Nephron progenitor cell (in vitro differentiated cells): ENCODE measurements around the gene ZNF521.
A peak's percentile ranks its signal among the peaks of the same experiment; 100 is the strongest.

Source experiments
- DNase-seq: peaks from one replicate; pipeline ENCODE4 v3.0.0; 2021
- H3K27ac Mint-ChIP-seq: 2 replicates; pipeline ENCODE4 v1.8.0; 2021; ENCODE audit warnings: mild to moderate bottlenecking, moderate library complexity, mixed read lengths
- H3K27me3 Mint-ChIP-seq: 2 replicates; pipeline ENCODE4 v1.8.0; 2021; ENCODE audit warnings: mild to moderate bottlenecking, low read depth, mixed read lengths; ENCODE audit not compliant: poor library complexity
- H3K36me3 Mint-ChIP-seq: 2 replicates; pipeline ENCODE4 v1.8.0; 2021; ENCODE audit warnings: low read depth, mixed read lengths
- H3K4me1 Mint-ChIP-seq: 2 replicates; pipeline ENCODE4 v1.8.0; 2021; ENCODE audit warnings: mixed read lengths
- H3K4me3 Mint-ChIP-seq: 2 replicates; pipeline ENCODE4 v1.8.0; 2021; ENCODE audit warnings: mild to moderate bottlenecking, moderate library complexity, mixed read lengths
- H3K9me3 Mint-ChIP-seq: 2 replicates; pipeline ENCODE4 v1.8.0; 2021; ENCODE audit warnings: mild to moderate bottlenecking, moderate library complexity, mixed read lengths
- CTCF ChIP-seq: fragments of 200-600 bp; sonication (generic); IDR thresholded peaks from 2 replicates; pipeline ENCODE4 v1.5.0; 2021; ENCODE audit warnings: antibody characterized with exemption

Gene ZNF521

GRCh38 chr18:25243257-25243656 lies 108.7 kb downstream of the ZNF521 start:
- DNase-seq: no peak
- Mint-ChIP-seq H3K27me3 (no peaks in the 10 kb centered on the region), H3K9me3 (no peaks in the 10 kb centered on the region)

GRCh38 chr18:25240420-25240770 lies 111.6 kb downstream of the ZNF521 start:
- TF ChIP-seq CTCF: no peak

More at GRCh38 chr18:25243257-25243656, 108.7 kb downstream of the ZNF521 start:
- Mint-ChIP-seq H3K4me3 (no peak overlapping the region), H3K27ac (peak overlapping the region; percentile 38), H3K4me1 (peaks cover 18% of the 10 kb centered on the region), H3K36me3 (peaks cover 29% of the 10 kb centered on the region)
- TF ChIP-seq CTCF: no peak

GRCh38 chr18:25239581-25240419 lies 112.2 kb downstream of the ZNF521 start:
- no peak for TF ChIP-seq CTCF
- Mint-ChIP-seq H3K27ac (no peak overlapping the region), H3K36me3 (peaks cover 8% of the 10 kb centered on the region), H3K27me3 (no peaks in the 10 kb centered on the region), H3K4me1 (peaks cover 13% of the 10 kb centered on the region), H3K4me3 (no peak overlapping the region), H3K9me3 (no peaks in the 10 kb centered on the region)
- no peak for DNase-seq

More at GRCh38 chr18:25240420-25240770, 111.6 kb downstream of the ZNF521 start:
- H3K27ac Mint-ChIP-seq: no peak overlapping the region
- no peaks in the 10 kb centered on the region for H3K27me3 Mint-ChIP-seq
- peaks cover 8% of the 10 kb centered on the region for H3K36me3 Mint-ChIP-seq
- H3K9me3 Mint-ChIP-seq: no peaks in the 10 kb centered on the region
- peaks cover 17% of the 10 kb centered on the region for H3K4me1 Mint-ChIP-seq
- no peak for DNase-seq
- H3K4me3 Mint-ChIP-seq: no peak overlapping the region

- H3K4me1 Mint-ChIP-seq: peaks cover 10% of the 10 kb centered on the region
- H3K4me3 Mint-ChIP-seq: no peak overlapping the region
- no peaks in the 10 kb centered on the region for H3K27me3 Mint-ChIP-seq
- H3K9me3 Mint-ChIP-seq: no peaks in the 10 kb centered on the region
- no peak for TF ChIP-seq CTCF
- H3K36me3 Mint-ChIP-seq: peaks cover 8% of the 10 kb centered on the region
- no peak for DNase-seq
- no peak overlapping the region for H3K27ac Mint-ChIP-seq
Measured at GRCh38 chr18:25239151-25239550, 112.8 kb downstream of the ZNF521 start.

- H3K27me3 Mint-ChIP-seq: no peaks in the 10 kb centered on the region
- H3K36me3 Mint-ChIP-seq: peaks cover 8% of the 10 kb centered on the region
- no peak for DNase-seq
- peaks cover 21% of the 10 kb centered on the region for H3K4me1 Mint-ChIP-seq
- H3K27ac Mint-ChIP-seq: peak overlapping the region; percentile 88
- no peak overlapping the region for H3K4me3 Mint-ChIP-seq
- no peak for TF ChIP-seq CTCF
- H3K9me3 Mint-ChIP-seq: no peaks in the 10 kb centered on the region
Measured at GRCh38 chr18:25237571-25238267, 114.2 kb downstream of the ZNF521 start.
